Measurements from ENCODE around the gene TOMT.
A peak's percentile ranks its signal among the peaks of the same experiment; 100 is the strongest.
"Not testable (repeated sequence)": the region's sequence is repeated elsewhere in the genome, so short reads cannot be mapped to it uniquely, and the experiment has no call there.

The TOMT gene

DNA sequence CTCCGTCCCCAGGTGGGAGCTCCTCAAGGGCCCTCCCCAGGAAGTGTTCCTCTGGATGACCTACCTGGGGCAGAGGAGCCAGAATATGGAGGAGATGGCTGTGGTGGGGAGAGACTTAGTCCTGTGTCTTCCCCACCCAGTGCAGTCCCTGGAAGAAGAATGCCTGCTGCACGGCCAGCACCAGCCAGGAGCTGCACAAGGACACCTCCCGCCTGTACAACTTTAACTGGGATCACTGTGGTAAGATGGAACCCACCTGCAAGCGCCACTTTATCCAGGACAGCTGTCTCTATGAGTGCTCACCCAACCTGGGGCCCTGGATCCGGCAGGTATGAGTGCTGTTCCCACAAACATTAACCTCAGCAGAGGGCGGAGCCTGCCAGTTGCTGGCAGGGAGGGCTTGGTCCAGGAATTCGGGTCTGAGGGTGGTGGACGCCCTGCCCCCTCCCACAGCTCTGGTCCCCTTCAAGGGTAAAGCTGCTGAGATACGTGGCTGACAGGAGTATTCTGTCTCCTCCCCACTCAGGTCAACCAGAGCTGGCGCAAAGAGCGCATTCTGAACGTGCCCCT is 33.2 kb downstream of the TOMT start:
- ATAC-seq = no peak

DNA sequence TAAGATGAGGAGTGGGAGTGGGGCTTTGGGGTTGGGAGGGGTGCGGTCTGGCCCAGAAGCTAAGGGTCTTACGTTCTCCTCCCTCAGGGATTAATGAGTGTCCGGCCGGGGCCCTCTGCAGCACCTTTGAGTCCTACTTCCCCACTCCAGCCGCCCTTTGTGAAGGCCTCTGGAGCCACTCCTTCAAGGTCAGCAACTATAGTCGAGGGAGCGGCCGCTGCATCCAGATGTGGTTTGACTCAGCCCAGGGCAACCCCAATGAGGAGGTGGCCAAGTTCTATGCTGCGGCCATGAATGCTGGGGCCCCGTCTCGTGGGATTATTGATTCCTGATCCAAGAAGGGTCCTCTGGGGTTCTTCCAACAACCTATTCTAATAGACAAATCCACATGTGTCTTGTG is 33.8 kb downstream of the TOMT start:
- ATAC-seq = no peak
- TF ChIP-seq ZNF565 (CRISPR knock-in tag; conservative IDR thresholded peaks at IDR 0.05; ENCODE audit: low read depth) (no peak), RARB (CRISPR knock-in tag; IDR thresholded peaks at IDR 0.05) (no peak)
- TF ChIP-seq, protein P1, sequence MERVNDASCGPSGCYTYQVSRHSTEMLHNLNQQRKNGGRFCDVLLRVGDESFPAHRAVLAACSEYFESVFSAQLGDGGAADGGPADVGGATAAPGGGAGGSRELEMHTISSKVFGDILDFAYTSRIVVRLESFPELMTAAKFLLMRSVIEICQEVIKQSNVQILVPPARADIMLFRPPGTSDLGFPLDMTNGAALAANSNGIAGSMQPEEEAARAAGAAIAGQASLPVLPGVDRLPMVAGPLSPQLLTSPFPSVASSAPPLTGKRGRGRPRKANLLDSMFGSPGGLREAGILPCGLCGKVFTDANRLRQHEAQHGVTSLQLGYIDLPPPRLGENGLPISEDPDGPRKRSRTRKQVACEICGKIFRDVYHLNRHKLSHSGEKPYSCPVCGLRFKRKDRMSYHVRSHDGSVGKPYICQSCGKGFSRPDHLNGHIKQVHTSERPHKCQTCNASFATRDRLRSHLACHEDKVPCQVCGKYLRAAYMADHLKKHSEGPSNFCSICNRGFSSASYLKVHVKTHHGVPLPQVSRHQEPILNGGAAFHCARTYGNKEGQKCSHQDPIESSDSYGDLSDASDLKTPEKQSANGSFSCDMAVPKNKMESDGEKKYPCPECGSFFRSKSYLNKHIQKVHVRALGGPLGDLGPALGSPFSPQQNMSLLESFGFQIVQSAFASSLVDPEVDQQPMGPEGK (CRISPR knock-in tag; IDR thresholded peaks at IDR 0.05; ENCODE audit: borderline replicate concordance) = no peak

More for the DNA sequence above, 33.2 kb downstream of the TOMT start:
- TF ChIP-seq ZNF565 (CRISPR knock-in tag; conservative IDR thresholded peaks at IDR 0.05; ENCODE audit: low read depth) = no peak
- TF ChIP-seq TCF4 (CRISPR knock-in tag; IDR thresholded peaks at IDR 0.05; ENCODE audit: borderline replicate concordance) = no peak

DNA sequence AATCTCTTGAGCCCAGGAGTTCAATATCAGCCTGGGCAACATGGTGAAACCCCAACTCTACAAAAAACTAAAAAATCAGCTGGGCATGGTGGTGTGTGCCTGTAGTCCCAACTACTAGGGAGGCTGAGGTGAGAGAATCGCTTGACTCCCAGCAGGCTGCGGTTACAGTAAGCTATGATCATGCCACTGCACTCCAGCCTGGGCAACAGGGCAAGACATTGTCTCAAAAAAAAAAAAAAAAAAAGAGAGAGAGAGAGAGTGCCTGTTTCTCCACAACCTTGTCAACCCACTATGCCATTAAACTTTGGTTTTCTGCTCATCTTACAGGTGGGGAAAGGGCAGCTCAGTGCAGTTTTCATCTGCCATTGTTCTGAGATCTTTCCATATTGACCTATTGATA is 34.9 kb downstream of the TOMT start:
- no peak for ATAC-seq

DNA sequence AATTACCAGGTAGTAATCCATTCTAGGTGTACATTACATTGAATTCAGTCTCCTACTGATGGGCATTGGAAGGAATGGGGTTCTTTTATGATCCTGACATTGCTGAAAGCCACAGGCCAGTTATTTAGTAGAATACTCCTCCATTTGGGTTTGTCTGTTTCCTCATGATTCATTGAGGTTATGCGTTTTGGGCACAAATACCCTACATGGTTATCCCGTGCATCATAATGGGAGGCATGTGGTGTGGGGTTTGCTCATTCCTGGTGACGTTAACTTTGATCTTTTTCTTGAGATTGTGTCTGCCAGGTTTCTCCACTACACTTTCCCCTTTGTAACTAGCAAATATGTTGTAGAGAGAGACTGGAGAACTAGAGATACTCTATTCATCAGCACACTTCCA is 35.3 kb downstream of the TOMT start:
- TF ChIP-seq ARNTL (CRISPR knock-in tag; IDR thresholded peaks at IDR 0.05; ENCODE audit: borderline replicate concordance, low read depth) = no peak
- TF ChIP-seq, protein P2, sequence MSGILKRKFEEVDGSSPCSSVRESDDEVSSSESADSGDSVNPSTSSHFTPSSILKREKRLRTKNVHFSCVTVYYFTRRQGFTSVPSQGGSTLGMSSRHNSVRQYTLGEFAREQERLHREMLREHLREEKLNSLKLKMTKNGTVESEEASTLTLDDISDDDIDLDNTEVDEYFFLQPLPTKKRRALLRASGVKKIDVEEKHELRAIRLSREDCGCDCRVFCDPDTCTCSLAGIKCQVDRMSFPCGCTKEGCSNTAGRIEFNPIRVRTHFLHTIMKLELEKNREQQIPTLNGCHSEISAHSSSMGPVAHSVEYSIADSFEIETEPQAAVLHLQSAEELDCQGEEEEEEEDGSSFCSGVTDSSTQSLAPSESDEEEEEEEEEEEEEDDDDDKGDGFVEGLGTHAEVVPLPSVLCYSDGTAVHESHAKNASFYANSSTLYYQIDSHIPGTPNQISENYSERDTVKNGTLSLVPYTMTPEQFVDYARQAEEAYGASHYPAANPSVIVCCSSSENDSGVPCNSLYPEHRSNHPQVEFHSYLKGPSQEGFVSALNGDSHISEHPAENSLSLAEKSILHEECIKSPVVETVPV (CRISPR knock-in tag; IDR thresholded peaks at IDR 0.05) = no peak
- no peak for TF ChIP-seq ZFP30 (CRISPR knock-in tag; IDR thresholded peaks at IDR 0.05)
- TF ChIP-seq GLIS3 (CRISPR knock-in tag; IDR thresholded peaks at IDR 0.05) = no peak
- no peak for TF ChIP-seq RARB (CRISPR knock-in tag; IDR thresholded peaks at IDR 0.05)
- no peak for TF ChIP-seq ZNF565 (CRISPR knock-in tag; conservative IDR thresholded peaks at IDR 0.05; ENCODE audit: low read depth)
- no peak for TF ChIP-seq ESRRG (CRISPR knock-in tag; IDR thresholded peaks at IDR 0.05)
- TF ChIP-seq, protein P1 (CRISPR knock-in tag; IDR thresholded peaks at IDR 0.05; ENCODE audit: borderline replicate concordance) = no peak
- no peak for TF ChIP-seq TOX (CRISPR knock-in tag; IDR thresholded peaks at IDR 0.05; ENCODE audit: borderline replicate concordance)
- no peak for TF ChIP-seq SNAI2 (CRISPR knock-in tag; IDR thresholded peaks at IDR 0.05)
- no peak for TF ChIP-seq PPARA (CRISPR knock-in tag; IDR thresholded peaks at IDR 0.05; ENCODE audit: borderline replicate concordance)
- no peak for TF ChIP-seq TCF4 (CRISPR knock-in tag; IDR thresholded peaks at IDR 0.05; ENCODE audit: borderline replicate concordance)
- TF ChIP-seq, protein P3, sequence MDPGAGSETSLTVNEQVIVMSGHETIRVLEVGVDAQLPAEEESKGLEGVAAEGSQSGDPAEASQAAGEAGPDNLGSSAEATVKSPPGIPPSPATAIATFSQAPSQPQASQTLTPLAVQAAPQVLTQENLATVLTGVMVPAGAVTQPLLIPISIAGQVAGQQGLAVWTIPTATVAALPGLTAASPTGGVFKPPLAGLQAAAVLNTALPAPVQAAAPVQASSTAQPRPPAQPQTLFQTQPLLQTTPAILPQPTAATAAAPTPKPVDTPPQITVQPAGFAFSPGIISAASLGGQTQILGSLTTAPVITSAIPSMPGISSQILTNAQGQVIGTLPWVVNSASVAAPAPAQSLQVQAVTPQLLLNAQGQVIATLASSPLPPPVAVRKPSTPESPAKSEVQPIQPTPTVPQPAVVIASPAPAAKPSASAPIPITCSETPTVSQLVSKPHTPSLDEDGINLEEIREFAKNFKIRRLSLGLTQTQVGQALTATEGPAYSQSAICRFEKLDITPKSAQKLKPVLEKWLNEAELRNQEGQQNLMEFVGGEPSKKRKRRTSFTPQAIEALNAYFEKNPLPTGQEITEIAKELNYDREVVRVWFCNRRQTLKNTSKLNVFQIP (CRISPR knock-in tag; IDR thresholded peaks at IDR 0.05; ENCODE audit: borderline replicate concordance, low read depth) = no peak
- ATAC-seq = peak; percentile 52; the same call in 2 of the 3 replicates

More for the DNA sequence above, 34.9 kb downstream of the TOMT start:
- TF ChIP-seq SNAI2 (CRISPR knock-in tag; IDR thresholded peaks at IDR 0.05) (no peak), PPARA (CRISPR knock-in tag; IDR thresholded peaks at IDR 0.05; ENCODE audit: borderline replicate concordance) (no peak), BACH2 (CRISPR knock-in tag; IDR thresholded peaks at IDR 0.05; ENCODE audit: borderline replicate concordance) (no peak), TOX (CRISPR knock-in tag; IDR thresholded peaks at IDR 0.05; ENCODE audit: borderline replicate concordance) (no peak), ZFP3 (CRISPR knock-in tag; IDR thresholded peaks at IDR 0.05) (no peak), ARNTL (CRISPR knock-in tag; IDR thresholded peaks at IDR 0.05; ENCODE audit: borderline replicate concordance, low read depth) (no peak), ISL1 (CRISPR knock-in tag; IDR thresholded peaks at IDR 0.05) (no peak), ZFP30 (CRISPR knock-in tag; IDR thresholded peaks at IDR 0.05) (no peak)
- TF ChIP-seq, protein P3 (CRISPR knock-in tag; IDR thresholded peaks at IDR 0.05; ENCODE audit: borderline replicate concordance, low read depth) = no peak
- TF ChIP-seq, protein P1 (CRISPR knock-in tag; IDR thresholded peaks at IDR 0.05; ENCODE audit: borderline replicate concordance) = no peak
- TF ChIP-seq, protein P2 (CRISPR knock-in tag; IDR thresholded peaks at IDR 0.05) = no peak

DNA sequence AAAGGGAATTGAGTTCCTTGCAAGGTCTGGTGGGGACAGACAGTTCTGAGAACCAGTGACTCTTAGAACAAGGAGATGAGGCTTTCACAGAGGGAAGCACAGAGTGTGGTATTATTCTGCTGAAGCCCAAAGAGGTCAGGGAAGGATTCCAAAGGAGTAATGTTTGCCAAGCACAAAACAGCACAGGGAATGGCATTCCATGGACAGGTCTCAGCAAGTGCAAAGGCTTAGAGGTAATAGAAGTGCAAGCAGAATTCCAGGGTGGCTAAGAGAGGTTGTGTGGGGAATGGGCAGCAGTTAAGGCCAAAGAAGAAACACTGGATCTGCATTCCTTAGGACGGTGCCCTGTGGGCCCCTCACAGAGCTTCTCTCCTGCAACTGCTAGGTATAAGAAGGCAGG is 36.4 kb downstream of the TOMT start:
- peak; percentile 18; the same call in 2 of the 3 replicates for ATAC-seq

DNA sequence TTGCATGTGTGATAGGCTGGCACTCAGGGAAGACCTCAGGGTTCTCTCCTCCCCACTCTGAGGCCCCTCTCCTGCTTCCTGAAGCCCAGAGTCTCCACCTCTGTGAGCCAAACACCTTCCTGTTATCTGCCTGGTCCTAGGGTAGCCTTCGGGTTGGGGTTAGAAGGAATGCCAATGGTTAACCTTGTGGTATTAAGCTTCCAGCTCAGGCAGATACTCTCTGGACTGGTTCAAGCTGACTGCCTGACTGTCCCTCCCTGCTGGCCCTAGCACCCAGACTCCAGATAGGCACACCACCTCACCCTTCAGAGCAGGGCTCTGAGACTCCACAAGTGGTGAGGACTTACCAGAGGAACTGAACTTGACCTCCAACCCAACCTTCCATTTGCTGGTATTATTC is 36.8 kb downstream of the TOMT start:
- not testable (repeated sequence) for ATAC-seq

Measured in SK-N-SH treated with all-trans-retinoic acid at 6 μM for 48 hours (cell line).